Caco-2 (cell line): ENCODE results near the gene NAALADL2. TPM values are rescaled to one million over a fixed set of nuclear protein-coding genes. Genes with fewer than 3 reads are reported as not detected.

Experiments
- BruUV-seq: library from RNA; stranded (reverse); fragments of 400-500 nt; replicated peaks from 2 replicates; lab custom pipeline; 2021; lab: Mats Ljungman, UMichigan
- CTCF ChIA-PET: fragments of 300-600 bp; sonication (Branson Sonifier 250); formaldehyde crosslinking; loops from one replicate; lab custom pipeline; 2022; ENCODE audit warnings: antibody characterized with exemption; lab: Charles Lee
- POLR2A ChIA-PET: fragments of 300-600 bp; sonication (Branson Sonifier 250); formaldehyde crosslinking; loops from one replicate; lab custom pipeline; 2022; ENCODE audit warnings: antibody characterized with exemption; lab: Charles Lee
- DNase-seq, 2 experiments: peaks; one replicate each; pipeline versions ENCODE4 v3.0.0 to v3.0.0-alpha.2; 2020 to 2022
- H3K27me3 ChIP-seq: replicated peaks from 2 replicates; pipeline ENCODE4 v1.6.0; 2011; ENCODE audit warnings: low read length; ENCODE audit not compliant: control insufficient read depth, insufficient read depth
- H3K36me3 ChIP-seq: 2 replicates; pipeline ENCODE4 v1.5.1; 2011; ENCODE audit warnings: low read length; ENCODE audit not compliant: control insufficient read depth, insufficient read depth
- H3K4me1 ChIP-seq: fragments of 250-450 bp; sonication (Bioruptor Pico); 2 replicates; pipeline ENCODE4 v1.5.1; 2020; ENCODE audit warnings: mild to moderate bottlenecking
- H3K4me3 ChIP-seq: 2 replicates; pipeline ENCODE4 v1.5.1; 2011; ENCODE audit warnings: low read depth, mild to moderate bottlenecking, control low read depth, low read length
- H3K9me3 ChIP-seq: fragments of 250-450 bp; sonication (Bioruptor Pico); 2 replicates; pipeline ENCODE4 v1.5.1; 2020; ENCODE audit warnings: mild to moderate bottlenecking, moderate library complexity
- H3K27ac Mint-ChIP-seq: one replicate; pipeline ENCODE4 v1.8.0; 2022; ENCODE audit warnings: mixed read lengths; ENCODE audit not compliant: unreplicated experiment
- H3K27me3 Mint-ChIP-seq: one replicate; pipeline ENCODE4 v1.8.0; 2022; ENCODE audit warnings: mixed read lengths; ENCODE audit not compliant: insufficient read depth, unreplicated experiment
- H3K36me3 Mint-ChIP-seq: one replicate; pipeline ENCODE4 v1.8.0; 2022; ENCODE audit warnings: mild to moderate bottlenecking, mixed read lengths; ENCODE audit not compliant: insufficient read depth, unreplicated experiment
- H3K4me1 Mint-ChIP-seq: one replicate; pipeline ENCODE4 v1.8.0; 2022; ENCODE audit warnings: low read depth, mixed read lengths; ENCODE audit not compliant: unreplicated experiment
- H3K4me3 Mint-ChIP-seq: one replicate; pipeline ENCODE4 v1.8.0; 2022; ENCODE audit warnings: mild to moderate bottlenecking, moderate library complexity, mixed read lengths; ENCODE audit not compliant: unreplicated experiment
- H3K9me3 Mint-ChIP-seq: one replicate; pipeline ENCODE4 v1.8.0; 2022; ENCODE audit warnings: mixed read lengths; ENCODE audit not compliant: unreplicated experiment
- intact Hi-C: fragments of 100-400 bp; cut with micrococcal nuclease; formaldehyde crosslinking; loops from one replicate; pipeline ENCODE4 v1.10.0; 2022; ENCODE audit not compliant: unreplicated experiment
- total RNA-seq: library from RNA; stranded (reverse); gene quantifications from 2 replicates; pipeline ENCODE4 v1.2.3, GENCODE V29; 2022
- TF ChIP-seq, protein P1 (sequence below), 2 experiments: fragments of 200-600 bp in 1 of 2; IDR thresholded peaks; 1 replicate in 1 of 2; 2 replicates in 1 of 2; pipeline versions ENCODE4 v1.5.1 to v1.8.0; 2011 to 2022; ENCODE audit warnings: antibody characterized with exemption in 1 of 2, control low read depth in 1 of 2, inconsistent platforms in 1 of 2, low read depth in 1 of 2, low read length in 1 of 2, mild to moderate bottlenecking in 1 of 2, moderate library complexity in 1 of 2; ENCODE audit not compliant: insufficient read depth in 1 of 2, severe bottlenecking in 1 of 2, unreplicated experiment in 1 of 2

Gene NAALADL2
- total RNA-seq, 1 experiment from 2014 or later: 4.4 TPM

DNA sequence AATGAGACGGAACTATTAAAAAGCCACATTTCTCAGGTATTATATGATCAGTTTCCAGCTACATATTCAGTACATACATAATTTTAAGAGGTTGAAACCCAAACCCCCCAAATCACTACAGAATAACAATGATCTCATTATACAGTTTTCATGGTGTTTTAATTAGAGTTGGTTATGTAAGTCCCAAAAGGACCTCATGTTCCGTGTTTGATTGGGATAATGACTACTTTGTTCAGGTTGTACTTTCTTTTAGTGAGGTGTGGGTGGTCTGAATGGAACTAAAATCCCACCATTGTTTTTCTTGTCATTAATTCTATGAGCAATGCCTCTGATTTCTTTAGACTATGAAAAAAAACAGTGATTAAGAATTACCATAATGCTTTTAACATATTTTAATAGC is 905.6 kb downstream of the NAALADL2 start:
- H3K9me3 ChIP-seq: no peaks in the 10 kb centered on the region
- H3K27me3 ChIP-seq: no peaks in the 10 kb centered on the region
- POLR2A ChIA-PET: no interaction called here
- intact Hi-C loops: no loop called here
- no peak for DNase-seq
- no peaks in the 10 kb centered on the region for H3K4me1 ChIP-seq
- Mint-ChIP-seq H3K36me3 (no peaks in the 10 kb centered on the region), H3K27ac (no peak overlapping the region), H3K4me3 (no peak overlapping the region), H3K9me3 (no peaks in the 10 kb centered on the region), H3K27me3 (no peaks in the 10 kb centered on the region), H3K4me1 (no peaks in the 10 kb centered on the region)
- BruUV-seq: no TSS peak
- H3K4me3 ChIP-seq: no peak overlapping the region
- CTCF ChIA-PET: no interaction called here
- H3K36me3 ChIP-seq: no peaks in the 10 kb centered on the region
- TF ChIP-seq, protein P1, sequence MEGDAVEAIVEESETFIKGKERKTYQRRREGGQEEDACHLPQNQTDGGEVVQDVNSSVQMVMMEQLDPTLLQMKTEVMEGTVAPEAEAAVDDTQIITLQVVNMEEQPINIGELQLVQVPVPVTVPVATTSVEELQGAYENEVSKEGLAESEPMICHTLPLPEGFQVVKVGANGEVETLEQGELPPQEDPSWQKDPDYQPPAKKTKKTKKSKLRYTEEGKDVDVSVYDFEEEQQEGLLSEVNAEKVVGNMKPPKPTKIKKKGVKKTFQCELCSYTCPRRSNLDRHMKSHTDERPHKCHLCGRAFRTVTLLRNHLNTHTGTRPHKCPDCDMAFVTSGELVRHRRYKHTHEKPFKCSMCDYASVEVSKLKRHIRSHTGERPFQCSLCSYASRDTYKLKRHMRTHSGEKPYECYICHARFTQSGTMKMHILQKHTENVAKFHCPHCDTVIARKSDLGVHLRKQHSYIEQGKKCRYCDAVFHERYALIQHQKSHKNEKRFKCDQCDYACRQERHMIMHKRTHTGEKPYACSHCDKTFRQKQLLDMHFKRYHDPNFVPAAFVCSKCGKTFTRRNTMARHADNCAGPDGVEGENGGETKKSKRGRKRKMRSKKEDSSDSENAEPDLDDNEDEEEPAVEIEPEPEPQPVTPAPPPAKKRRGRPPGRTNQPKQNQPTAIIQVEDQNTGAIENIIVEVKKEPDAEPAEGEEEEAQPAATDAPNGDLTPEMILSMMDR (IDR thresholded peaks at IDR 0.05; ENCODE audit: insufficient read depth in 1 of 2, low read depth in 1 of 2, low read length in 1 of 2, severe bottlenecking in 1 of 2, unreplicated experiment in 1 of 2): no peak

DNA sequence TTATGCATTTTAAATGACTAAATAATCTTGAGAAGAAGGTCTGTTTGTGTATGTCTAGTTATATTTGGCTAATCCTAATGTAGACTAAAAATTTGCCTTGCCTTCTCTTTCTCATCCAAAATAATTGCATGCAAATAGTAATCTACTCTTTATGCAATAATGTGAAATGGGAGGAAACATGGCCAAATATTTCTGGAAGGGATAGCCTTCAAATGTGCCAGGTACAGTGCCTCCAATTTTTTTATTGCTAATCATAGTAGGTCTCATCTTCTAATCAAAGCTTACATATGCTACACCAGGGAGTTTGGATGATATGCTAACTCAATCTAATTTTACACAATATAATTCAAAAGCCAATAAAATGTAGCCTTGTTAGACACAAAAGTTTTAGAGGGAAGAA is 911.3 kb downstream of the NAALADL2 start:
- Histone ChIP-seq H3K4me1 (no peaks in the 10 kb centered on the region), H3K27me3 (no peaks in the 10 kb centered on the region), H3K9me3 (no peaks in the 10 kb centered on the region), H3K4me3 (no peak overlapping the region), H3K36me3 (no peaks in the 10 kb centered on the region)
- POLR2A ChIA-PET: no interaction called here
- no TSS peak for BruUV-seq
- no peak overlapping the region for H3K27ac Mint-ChIP-seq
- intact Hi-C loops: no loop called here
- CTCF ChIA-PET: no interaction called here
- no peaks in the 10 kb centered on the region for H3K27me3 Mint-ChIP-seq
- H3K4me3 Mint-ChIP-seq: no peak overlapping the region
- H3K9me3 Mint-ChIP-seq: no peaks in the 10 kb centered on the region
- no peaks in the 10 kb centered on the region for H3K4me1 Mint-ChIP-seq
- DNase-seq: no peak
- TF ChIP-seq, protein P1 (IDR thresholded peaks at IDR 0.05; ENCODE audit: insufficient read depth in 1 of 2, low read depth in 1 of 2, low read length in 1 of 2, severe bottlenecking in 1 of 2, unreplicated experiment in 1 of 2): no peak
- H3K36me3 Mint-ChIP-seq: no peaks in the 10 kb centered on the region

- Mint-ChIP-seq H3K4me1 (peaks cover 9% of the 10 kb centered on the region), H3K27ac (no peak overlapping the region), H3K27me3 (no peaks in the 10 kb centered on the region), H3K9me3 (no peaks in the 10 kb centered on the region), H3K36me3 (no peaks in the 10 kb centered on the region), H3K4me3 (no peak overlapping the region)
- DNase-seq: no peak
- Histone ChIP-seq H3K27me3 (no peaks in the 10 kb centered on the region), H3K36me3 (no peaks in the 10 kb centered on the region), H3K9me3 (no peaks in the 10 kb centered on the region), H3K4me1 (no peaks in the 10 kb centered on the region; the same call in 1 of the 2 replicates), H3K4me3 (no peak overlapping the region)
- intact Hi-C loops: no loop called here
- BruUV-seq: no TSS peak
- POLR2A ChIA-PET: no interaction called here
- TF ChIP-seq, protein P1 (IDR thresholded peaks at IDR 0.05; ENCODE audit: insufficient read depth in 1 of 2, low read depth in 1 of 2, low read length in 1 of 2, severe bottlenecking in 1 of 2, unreplicated experiment in 1 of 2): no peak
- CTCF ChIA-PET: no interaction called here
These were observed 918.4 kb downstream of the NAALADL2 start for GRCh38 chr3:175777495-175777894.
